ENCODE results near the gene MAVS.

The MAVS gene

GRCh38 chr20:3846740-3847428 is at the start of gene MAVS:
TSS of gene MAVS (plus strand) at chr20:3846834. CDS start at chr20:3854625, 7,791 bp downstream.
- Histone ChIP-seq H3K9me3 (ENCODE audit: control insufficient read depth, insufficient read depth, low read length) (no peaks in the 10 kb centered on the region), H3K27ac (ENCODE audit: low read depth, low read length) (peak within 1 kb of the TSS; percentile 66), H3K9ac (ENCODE audit: low read depth, low read length) (peak within 1 kb of the TSS; percentile 69), H3K4me3 (ENCODE audit: low read depth, low read length) (peak within 1 kb of the TSS; percentile 75), H3K4me1 (ENCODE audit: control insufficient read depth, insufficient read depth, low read length) (no peaks in the 10 kb centered on the region), H3K27me3 (ENCODE audit: control insufficient read depth, insufficient read depth, low read length) (no peaks in the 10 kb centered on the region), H3K36me3 (ENCODE audit: control insufficient read depth, insufficient read depth, low read length) (0 out of 2 replicates have a peak, but pooled peaks cover 3% of the 10 kb centered on the region)

DNA sequence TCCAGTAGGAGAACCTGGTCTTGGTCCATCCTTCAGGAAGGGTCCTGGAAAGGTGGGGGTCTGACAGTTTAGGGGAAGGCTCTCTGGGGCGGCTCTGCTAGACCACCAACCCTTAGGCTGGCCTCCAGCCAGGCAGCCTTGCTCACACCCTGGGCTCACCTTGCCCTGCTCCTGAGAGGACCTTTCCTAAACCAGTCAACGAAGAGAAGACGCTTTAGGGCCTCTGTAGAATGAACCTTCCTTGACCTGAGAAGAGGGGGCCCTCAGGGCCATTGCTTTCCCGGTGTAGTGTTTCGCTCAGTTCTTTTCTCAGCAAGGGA is 49.4 kb upstream of the MAVS start:
- no peaks in the 10 kb centered on the region for H3K27me3 ChIP-seq (ENCODE audit: control insufficient read depth, insufficient read depth, low read length)
- H3K4me1 ChIP-seq (ENCODE audit: control insufficient read depth, insufficient read depth, low read length): peaks cover 34% of the 10 kb centered on the region
- H3K36me3 ChIP-seq (ENCODE audit: control insufficient read depth, insufficient read depth, low read length): peaks cover 21% of the 10 kb centered on the region
- H3K4me3 ChIP-seq (ENCODE audit: low read depth, low read length): peak overlapping the region; percentile 65; the same call in 1 of the 2 replicates
- H3K9me3 ChIP-seq (ENCODE audit: control insufficient read depth, insufficient read depth, low read length): no peaks in the 10 kb centered on the region
- H3K27ac ChIP-seq (ENCODE audit: low read depth, low read length): no peak overlapping the region
- H3K9ac ChIP-seq (ENCODE audit: low read depth, low read length): no peak overlapping the region

- H3K4me3 ChIP-seq (ENCODE audit: low read depth, low read length): peak overlapping the region; percentile 65; the same call in 1 of the 2 replicates
- H3K27ac ChIP-seq (ENCODE audit: low read depth, low read length): no peak overlapping the region
- peaks cover 34% of the 10 kb centered on the region for H3K4me1 ChIP-seq (ENCODE audit: control insufficient read depth, insufficient read depth, low read length)
- H3K27me3 ChIP-seq (ENCODE audit: control insufficient read depth, insufficient read depth, low read length): no peaks in the 10 kb centered on the region
- no peak overlapping the region for H3K9ac ChIP-seq (ENCODE audit: low read depth, low read length)
- peaks cover 27% of the 10 kb centered on the region for H3K36me3 ChIP-seq (ENCODE audit: control insufficient read depth, insufficient read depth, low read length)
- H3K9me3 ChIP-seq (ENCODE audit: control insufficient read depth, insufficient read depth, low read length): no peaks in the 10 kb centered on the region
Observed at GRCh38 chr20:3797592-3798372, 48.9 kb upstream of the MAVS start.

DNA sequence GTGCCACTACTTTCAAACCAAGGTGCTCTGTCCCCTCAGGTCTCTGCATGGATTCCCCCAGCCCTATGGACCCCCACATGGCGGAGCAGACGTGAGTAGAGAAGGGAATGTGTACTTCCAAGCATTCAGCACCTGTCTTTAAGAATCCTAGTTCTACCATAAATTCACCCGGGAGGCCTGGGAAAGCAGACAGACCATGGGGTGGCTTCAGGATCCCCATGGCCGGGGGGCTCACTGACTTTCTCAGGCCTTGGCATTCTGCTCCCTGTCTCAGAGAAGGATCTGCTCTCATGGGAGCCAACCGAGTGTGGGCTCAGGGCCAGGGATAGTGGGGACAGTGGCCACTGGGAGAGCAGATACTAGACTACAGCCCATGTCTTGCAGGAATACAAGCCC is 48.3 kb upstream of the MAVS start:
- no peak overlapping the region for H3K4me3 ChIP-seq (ENCODE audit: low read depth, low read length)

DNA sequence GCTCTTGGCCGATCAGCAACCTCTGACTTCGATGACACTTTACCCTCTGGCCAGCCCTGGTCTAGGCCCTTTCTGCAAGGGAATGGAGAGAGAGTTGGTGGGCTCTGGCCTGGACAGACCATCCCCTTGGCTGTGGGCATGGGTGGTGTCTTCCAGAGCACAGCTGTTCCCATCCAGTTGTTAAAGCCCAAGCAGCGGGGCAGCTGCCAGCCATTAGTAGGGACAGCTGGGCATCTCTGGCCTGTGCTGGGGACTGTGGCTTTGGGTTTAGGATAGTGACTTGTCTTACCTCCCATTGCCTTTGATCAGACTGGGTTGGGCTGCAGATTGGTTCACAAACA is 47.8 kb upstream of the MAVS start:
- Histone ChIP-seq H3K9me3 (ENCODE audit: control insufficient read depth, insufficient read depth, low read length) (no peaks in the 10 kb centered on the region), H3K36me3 (ENCODE audit: control insufficient read depth, insufficient read depth, low read length) (peaks cover 38% of the 10 kb centered on the region), H3K4me1 (ENCODE audit: control insufficient read depth, insufficient read depth, low read length) (peaks cover 34% of the 10 kb centered on the region), H3K9ac (ENCODE audit: low read depth, low read length) (no peak overlapping the region), H3K27me3 (ENCODE audit: control insufficient read depth, insufficient read depth, low read length) (no peaks in the 10 kb centered on the region), H3K27ac (ENCODE audit: low read depth, low read length) (peak overlapping the region; percentile 76), H3K4me3 (ENCODE audit: low read depth, low read length) (no peak overlapping the region; the same call in 1 of the 2 replicates)

More for the DNA sequence above, 48.3 kb upstream of the MAVS start:
- H3K36me3 ChIP-seq (ENCODE audit: control insufficient read depth, insufficient read depth, low read length): peaks cover 33% of the 10 kb centered on the region
- H3K9ac ChIP-seq (ENCODE audit: low read depth, low read length): no peak overlapping the region
- peaks cover 34% of the 10 kb centered on the region for H3K4me1 ChIP-seq (ENCODE audit: control insufficient read depth, insufficient read depth, low read length)
- H3K9me3 ChIP-seq (ENCODE audit: control insufficient read depth, insufficient read depth, low read length): no peaks in the 10 kb centered on the region
- H3K27me3 ChIP-seq (ENCODE audit: control insufficient read depth, insufficient read depth, low read length): no peaks in the 10 kb centered on the region
- H3K27ac ChIP-seq (ENCODE audit: low read depth, low read length): no peak overlapping the region

- peaks cover 34% of the 10 kb centered on the region for H3K4me1 ChIP-seq (ENCODE audit: control insufficient read depth, insufficient read depth, low read length)
- no peaks in the 10 kb centered on the region for H3K27me3 ChIP-seq (ENCODE audit: control insufficient read depth, insufficient read depth, low read length)
- H3K9me3 ChIP-seq (ENCODE audit: control insufficient read depth, insufficient read depth, low read length): no peaks in the 10 kb centered on the region
- H3K4me3 ChIP-seq (ENCODE audit: low read depth, low read length): no peak overlapping the region
- H3K9ac ChIP-seq (ENCODE audit: low read depth, low read length): no peak overlapping the region
- peaks cover 51% of the 10 kb centered on the region for H3K36me3 ChIP-seq (ENCODE audit: control insufficient read depth, insufficient read depth, low read length)
- H3K27ac ChIP-seq (ENCODE audit: low read depth, low read length): peak overlapping the region; percentile 76
Observed at GRCh38 chr20:3800256-3800877, 46.3 kb upstream of the MAVS start.

GRCh38 chr20:3800878-3801260 is 45.8 kb upstream of the MAVS start:
- Histone ChIP-seq H3K4me3 (ENCODE audit: low read depth, low read length) (no peak overlapping the region), H3K36me3 (ENCODE audit: control insufficient read depth, insufficient read depth, low read length) (peaks cover 56% of the 10 kb centered on the region), H3K27ac (ENCODE audit: low read depth, low read length) (peak overlapping the region; percentile 25)

GRCh38 chr20:3801299-3801698 is 45.3 kb upstream of the MAVS start:
- H3K27ac ChIP-seq (ENCODE audit: low read depth, low read length): no peak overlapping the region
- H3K4me1 ChIP-seq (ENCODE audit: control insufficient read depth, insufficient read depth, low read length): peaks cover 34% of the 10 kb centered on the region
- H3K9ac ChIP-seq (ENCODE audit: low read depth, low read length): no peak overlapping the region
- H3K9me3 ChIP-seq (ENCODE audit: control insufficient read depth, insufficient read depth, low read length): no peaks in the 10 kb centered on the region
- no peak overlapping the region for H3K4me3 ChIP-seq (ENCODE audit: low read depth, low read length)
- peaks cover 61% of the 10 kb centered on the region for H3K36me3 ChIP-seq (ENCODE audit: control insufficient read depth, insufficient read depth, low read length)
- no peaks in the 10 kb centered on the region for H3K27me3 ChIP-seq (ENCODE audit: control insufficient read depth, insufficient read depth, low read length)

More at GRCh38 chr20:3800878-3801260, 45.8 kb upstream of the MAVS start:
- H3K27me3 ChIP-seq (ENCODE audit: control insufficient read depth, insufficient read depth, low read length): no peaks in the 10 kb centered on the region
- no peaks in the 10 kb centered on the region for H3K9me3 ChIP-seq (ENCODE audit: control insufficient read depth, insufficient read depth, low read length)
- peaks cover 34% of the 10 kb centered on the region for H3K4me1 ChIP-seq (ENCODE audit: control insufficient read depth, insufficient read depth, low read length)
- no peak overlapping the region for H3K9ac ChIP-seq (ENCODE audit: low read depth, low read length)

DNA sequence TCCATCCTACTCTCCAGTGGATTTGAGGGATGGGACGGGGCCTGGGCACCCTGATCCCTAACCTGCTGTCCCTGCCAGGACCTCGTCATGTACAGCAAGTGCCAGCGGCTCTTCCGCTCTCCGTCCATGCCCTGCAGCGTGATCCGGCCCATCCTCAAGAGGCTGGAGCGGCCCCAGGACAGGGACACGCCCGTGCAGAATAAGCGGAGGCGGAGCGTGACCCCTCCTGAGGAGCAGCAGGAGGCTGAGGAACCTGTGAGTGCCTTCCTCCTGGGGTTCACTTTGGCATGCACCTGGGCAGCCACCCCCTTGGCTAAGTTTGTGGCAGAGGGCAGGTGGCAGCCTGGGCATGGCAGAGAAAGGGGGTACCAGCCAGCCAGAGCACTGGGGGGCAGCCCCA is 44.8 kb upstream of the MAVS start:
- no peaks in the 10 kb centered on the region for H3K9me3 ChIP-seq (ENCODE audit: control insufficient read depth, insufficient read depth, low read length)
- no peaks in the 10 kb centered on the region for H3K27me3 ChIP-seq (ENCODE audit: control insufficient read depth, insufficient read depth, low read length)
- H3K27ac ChIP-seq (ENCODE audit: low read depth, low read length): no peak overlapping the region
- H3K36me3 ChIP-seq (ENCODE audit: control insufficient read depth, insufficient read depth, low read length): peaks cover 61% of the 10 kb centered on the region
- no peak overlapping the region for H3K4me3 ChIP-seq (ENCODE audit: low read depth, low read length)
- no peak overlapping the region for H3K9ac ChIP-seq (ENCODE audit: low read depth, low read length)
- H3K4me1 ChIP-seq (ENCODE audit: control insufficient read depth, insufficient read depth, low read length): peaks cover 34% of the 10 kb centered on the region

DNA sequence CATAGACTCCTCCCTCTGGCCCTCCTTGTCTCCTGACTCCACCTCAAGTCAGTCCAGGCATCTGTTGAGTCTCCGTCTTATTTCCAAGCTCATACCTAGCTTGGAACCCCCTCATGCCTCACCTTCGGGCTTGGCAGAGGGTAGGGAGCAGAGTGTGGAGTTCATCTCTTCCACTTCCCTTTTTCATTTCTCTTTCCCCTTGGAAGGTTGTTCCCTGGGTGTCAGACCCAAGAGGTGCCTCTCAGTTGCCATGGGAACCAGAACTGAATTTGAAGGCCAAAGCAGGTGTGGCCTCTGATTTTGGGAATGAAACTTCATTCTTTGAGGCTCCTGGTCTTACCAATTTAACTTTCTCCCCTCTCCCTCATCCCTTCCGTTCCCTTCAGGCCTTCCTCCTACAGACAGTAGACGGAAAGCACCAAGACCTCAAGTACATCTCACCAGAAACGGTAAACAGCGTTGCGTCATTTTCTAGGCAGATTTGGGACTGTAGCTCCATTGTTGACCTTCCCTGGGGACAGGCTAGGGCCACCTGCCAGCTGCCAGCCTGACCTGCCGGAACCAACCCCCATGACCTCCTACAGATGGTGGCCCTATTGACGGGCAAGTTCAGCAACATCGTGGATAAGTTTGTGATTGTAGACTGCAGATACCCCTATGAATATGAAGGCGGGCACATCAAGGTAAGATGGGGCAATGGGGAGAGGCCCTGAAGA is 44.0 kb upstream of the MAVS start:
- Histone ChIP-seq H3K9ac (ENCODE audit: low read depth, low read length) (no peak overlapping the region), H3K27me3 (ENCODE audit: control insufficient read depth, insufficient read depth, low read length) (no peaks in the 10 kb centered on the region), H3K27ac (ENCODE audit: low read depth, low read length) (no peak overlapping the region), H3K4me3 (ENCODE audit: low read depth, low read length) (no peak overlapping the region), H3K36me3 (ENCODE audit: control insufficient read depth, insufficient read depth, low read length) (peaks cover 61% of the 10 kb centered on the region), H3K9me3 (ENCODE audit: control insufficient read depth, insufficient read depth, low read length) (no peaks in the 10 kb centered on the region), H3K4me1 (ENCODE audit: control insufficient read depth, insufficient read depth, low read length) (peaks cover 36% of the 10 kb centered on the region)

Data from HUES48 (cell line).